WTC11 (cell line): ENCODE data around the gene AKR1A1. TPM values are rescaled to one million over a fixed set of nuclear protein-coding genes. Genes with fewer than 3 reads are reported as not detected.

Experiments
- ATAC-seq: fragments of 200-7000 bp; cut with Tn5 transposase; 2 replicates; pipeline ENCODE4 v1.10.0; 2021; ENCODE audit warnings: mild to moderate bottlenecking, moderate library complexity
- CTCF ChIA-PET: fragments of 300-600 bp; sonication (Branson Sonifier 250); formaldehyde crosslinking; loops from one replicate; lab custom pipeline; 2021; ENCODE audit warnings: antibody characterized with exemption; lab: Charles Lee
- POLR2A ChIA-PET: fragments of 350-600 bp; sonication (Branson Sonifier 250); formaldehyde crosslinking; loops from one replicate; lab custom pipeline; 2021; ENCODE audit warnings: antibody characterized with exemption; lab: Charles Lee
- DNase-seq: peaks from one replicate; pipeline ENCODE4 v3.0.0; 2021; ENCODE audit warnings: low spot score
- H3K27ac Mint-ChIP-seq: 2 replicates; pipeline ENCODE4 v1.8.0; 2021; ENCODE audit warnings: mixed read lengths
- H3K27me3 Mint-ChIP-seq: 2 replicates; pipeline ENCODE4 v1.8.0; 2021; ENCODE audit warnings: low read depth, mild to moderate bottlenecking, moderate library complexity, mixed read lengths
- H3K36me3 Mint-ChIP-seq: 2 replicates; pipeline ENCODE4 v1.8.0; 2021; ENCODE audit warnings: mixed read lengths
- H3K4me1 Mint-ChIP-seq: 2 replicates; pipeline ENCODE4 v1.8.0; 2022; ENCODE audit warnings: mixed read lengths
- H3K4me3 Mint-ChIP-seq: 2 replicates; pipeline ENCODE4 v1.8.0; 2021; ENCODE audit warnings: mild to moderate bottlenecking, moderate library complexity, mixed read lengths
- H3K9me3 Mint-ChIP-seq: 2 replicates; pipeline ENCODE4 v1.8.0; 2021; ENCODE audit warnings: mixed read lengths
- FOXJ3 ChIP-seq: sonication (generic); formaldehyde crosslinking; IDR thresholded peaks from 2 replicates; pipeline ENCODE4 v1.9.0; 2021; ENCODE audit warnings: missing genetic modification reagents, mild to moderate bottlenecking, borderline replicate concordance
- JUN ChIP-seq: sonication (generic); formaldehyde crosslinking; IDR thresholded peaks from 2 replicates; pipeline ENCODE4 v1.8.0; 2023; ENCODE audit warnings: mild to moderate bottlenecking, missing genetic modification reagents
- NFATC4 ChIP-seq: fragments of 250-450 bp; sonication (Bioruptor Pico); IDR thresholded peaks from 2 replicates; pipeline ENCODE4 v1.9.0; 2021; ENCODE audit warnings: mild to moderate bottlenecking
- NR3C1 ChIP-seq: sonication (generic); formaldehyde crosslinking; conservative IDR thresholded peaks from 2 replicates; pipeline ENCODE4 v1.8.1; 2023; ENCODE audit warnings: low read depth, mild to moderate bottlenecking, missing genetic modification reagents
- total RNA-seq: library from RNA; stranded (reverse); gene quantifications from 3 replicates; pipeline ENCODE4 v1.2.3, GENCODE V29; 2021
- TF ChIP-seq, protein P1 (sequence below): sonication (generic); formaldehyde crosslinking; IDR thresholded peaks from 2 replicates; pipeline ENCODE4 v1.8.1; 2022; ENCODE audit warnings: mild to moderate bottlenecking, missing genetic modification reagents, moderate library complexity, borderline replicate concordance
- TF ChIP-seq, protein P2 (sequence below): sonication (generic); formaldehyde crosslinking; conservative IDR thresholded peaks from 2 replicates; pipeline ENCODE4 v1.8.1; 2023; ENCODE audit warnings: mild to moderate bottlenecking, low read depth, missing genetic modification reagents, moderate library complexity
- TF ChIP-seq, protein P3 (sequence below): sonication (generic); formaldehyde crosslinking; IDR thresholded peaks from 2 replicates; pipeline ENCODE4 v1.8.1; 2023; ENCODE audit warnings: mild to moderate bottlenecking, missing genetic modification reagents, borderline replicate concordance
- TF ChIP-seq, protein P4 (sequence below): fragments of 250-450 bp; sonication (Bioruptor Pico); IDR thresholded peaks from 2 replicates; pipeline ENCODE4 v1.9.0; 2021; ENCODE audit warnings: mild to moderate bottlenecking, borderline replicate concordance
- TF ChIP-seq, protein P5 (sequence below): fragments of 250-450 bp; sonication (Bioruptor Pico); IDR thresholded peaks from 2 replicates; pipeline ENCODE4 v1.9.0; 2021; ENCODE audit warnings: mild to moderate bottlenecking
- TF ChIP-seq, protein P6 (sequence below): sonication (generic); formaldehyde crosslinking; IDR thresholded peaks from 2 replicates; pipeline ENCODE4 v1.8.1; 2022; ENCODE audit warnings: low read depth, missing genetic modification reagents, borderline replicate concordance
- TF ChIP-seq, protein P7 (sequence below): sonication (generic); formaldehyde crosslinking; conservative IDR thresholded peaks from 2 replicates; pipeline ENCODE4 v1.8.1; 2022; ENCODE audit warnings: mild to moderate bottlenecking, missing genetic modification reagents

AKR1A1 gene
- total RNA-seq, 1 experiment from 2014 or later = 338 TPM

DNA sequence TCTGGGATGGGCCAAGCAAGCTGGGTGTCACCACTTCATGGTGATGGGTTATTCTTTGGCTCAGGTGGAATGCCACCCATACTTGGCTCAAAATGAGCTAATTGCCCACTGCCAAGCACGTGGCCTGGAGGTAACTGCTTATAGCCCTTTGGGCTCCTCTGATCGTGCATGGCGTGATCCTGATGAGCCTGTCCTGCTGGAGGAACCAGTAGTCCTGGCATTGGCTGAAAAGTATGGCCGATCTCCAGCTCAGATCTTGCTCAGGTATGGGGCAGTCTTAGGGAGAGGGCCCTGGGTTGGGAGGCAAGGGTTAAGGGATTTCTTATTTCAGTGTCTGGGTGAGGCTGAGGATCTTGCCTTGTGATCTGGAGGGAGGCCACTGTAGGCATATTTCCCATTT lies 17.8 kb downstream of the AKR1A1 start:
- no peaks in the 10 kb centered on the region for H3K9me3 Mint-ChIP-seq
- peaks cover 18% of the 10 kb centered on the region for H3K4me1 Mint-ChIP-seq
- CTCF ChIA-PET = interaction anchor here (0.8 to 3.3 kb wide), 5 partner anchors 17 to 208 kb away, joined by 3 to 17 read pairs (median 6); partner anchors contain the start of genes AKR1A1 and PRDX1
- DNase-seq = no peak
- no peak for ATAC-seq
- POLR2A ChIA-PET = interaction anchor here (1.3 to 1.6 kb wide), 2 partner anchors 47 to 67 kb away, joined by 3 read pairs; partner anchors contain the start of gene PRDX1
- no peaks in the 10 kb centered on the region for H3K27me3 Mint-ChIP-seq
- no peak overlapping the region for H3K4me3 Mint-ChIP-seq
- TF ChIP-seq, protein P1, sequence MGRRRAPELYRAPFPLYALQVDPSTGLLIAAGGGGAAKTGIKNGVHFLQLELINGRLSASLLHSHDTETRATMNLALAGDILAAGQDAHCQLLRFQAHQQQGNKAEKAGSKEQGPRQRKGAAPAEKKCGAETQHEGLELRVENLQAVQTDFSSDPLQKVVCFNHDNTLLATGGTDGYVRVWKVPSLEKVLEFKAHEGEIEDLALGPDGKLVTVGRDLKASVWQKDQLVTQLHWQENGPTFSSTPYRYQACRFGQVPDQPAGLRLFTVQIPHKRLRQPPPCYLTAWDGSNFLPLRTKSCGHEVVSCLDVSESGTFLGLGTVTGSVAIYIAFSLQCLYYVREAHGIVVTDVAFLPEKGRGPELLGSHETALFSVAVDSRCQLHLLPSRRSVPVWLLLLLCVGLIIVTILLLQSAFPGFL = no peak
- TF ChIP-seq, protein P2, sequence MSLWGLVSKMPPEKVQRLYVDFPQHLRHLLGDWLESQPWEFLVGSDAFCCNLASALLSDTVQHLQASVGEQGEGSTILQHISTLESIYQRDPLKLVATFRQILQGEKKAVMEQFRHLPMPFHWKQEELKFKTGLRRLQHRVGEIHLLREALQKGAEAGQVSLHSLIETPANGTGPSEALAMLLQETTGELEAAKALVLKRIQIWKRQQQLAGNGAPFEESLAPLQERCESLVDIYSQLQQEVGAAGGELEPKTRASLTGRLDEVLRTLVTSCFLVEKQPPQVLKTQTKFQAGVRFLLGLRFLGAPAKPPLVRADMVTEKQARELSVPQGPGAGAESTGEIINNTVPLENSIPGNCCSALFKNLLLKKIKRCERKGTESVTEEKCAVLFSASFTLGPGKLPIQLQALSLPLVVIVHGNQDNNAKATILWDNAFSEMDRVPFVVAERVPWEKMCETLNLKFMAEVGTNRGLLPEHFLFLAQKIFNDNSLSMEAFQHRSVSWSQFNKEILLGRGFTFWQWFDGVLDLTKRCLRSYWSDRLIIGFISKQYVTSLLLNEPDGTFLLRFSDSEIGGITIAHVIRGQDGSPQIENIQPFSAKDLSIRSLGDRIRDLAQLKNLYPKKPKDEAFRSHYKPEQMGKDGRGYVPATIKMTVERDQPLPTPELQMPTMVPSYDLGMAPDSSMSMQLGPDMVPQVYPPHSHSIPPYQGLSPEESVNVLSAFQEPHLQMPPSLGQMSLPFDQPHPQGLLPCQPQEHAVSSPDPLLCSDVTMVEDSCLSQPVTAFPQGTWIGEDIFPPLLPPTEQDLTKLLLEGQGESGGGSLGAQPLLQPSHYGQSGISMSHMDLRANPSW = no peak
- TF ChIP-seq, protein P3, sequence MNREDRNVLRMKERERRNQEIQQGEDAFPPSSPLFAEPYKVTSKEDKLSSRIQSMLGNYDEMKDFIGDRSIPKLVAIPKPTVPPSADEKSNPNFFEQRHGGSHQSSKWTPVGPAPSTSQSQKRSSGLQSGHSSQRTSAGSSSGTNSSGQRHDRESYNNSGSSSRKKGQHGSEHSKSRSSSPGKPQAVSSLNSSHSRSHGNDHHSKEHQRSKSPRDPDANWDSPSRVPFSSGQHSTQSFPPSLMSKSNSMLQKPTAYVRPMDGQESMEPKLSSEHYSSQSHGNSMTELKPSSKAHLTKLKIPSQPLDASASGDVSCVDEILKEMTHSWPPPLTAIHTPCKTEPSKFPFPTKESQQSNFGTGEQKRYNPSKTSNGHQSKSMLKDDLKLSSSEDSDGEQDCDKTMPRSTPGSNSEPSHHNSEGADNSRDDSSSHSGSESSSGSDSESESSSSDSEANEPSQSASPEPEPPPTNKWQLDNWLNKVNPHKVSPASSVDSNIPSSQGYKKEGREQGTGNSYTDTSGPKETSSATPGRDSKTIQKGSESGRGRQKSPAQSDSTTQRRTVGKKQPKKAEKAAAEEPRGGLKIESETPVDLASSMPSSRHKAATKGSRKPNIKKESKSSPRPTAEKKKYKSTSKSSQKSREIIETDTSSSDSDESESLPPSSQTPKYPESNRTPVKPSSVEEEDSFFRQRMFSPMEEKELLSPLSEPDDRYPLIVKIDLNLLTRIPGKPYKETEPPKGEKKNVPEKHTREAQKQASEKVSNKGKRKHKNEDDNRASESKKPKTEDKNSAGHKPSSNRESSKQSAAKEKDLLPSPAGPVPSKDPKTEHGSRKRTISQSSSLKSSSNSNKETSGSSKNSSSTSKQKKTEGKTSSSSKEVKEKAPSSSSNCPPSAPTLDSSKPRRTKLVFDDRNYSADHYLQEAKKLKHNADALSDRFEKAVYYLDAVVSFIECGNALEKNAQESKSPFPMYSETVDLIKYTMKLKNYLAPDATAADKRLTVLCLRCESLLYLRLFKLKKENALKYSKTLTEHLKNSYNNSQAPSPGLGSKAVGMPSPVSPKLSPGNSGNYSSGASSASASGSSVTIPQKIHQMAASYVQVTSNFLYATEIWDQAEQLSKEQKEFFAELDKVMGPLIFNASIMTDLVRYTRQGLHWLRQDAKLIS (CRISPR knock-in tag) = no peak
- TF ChIP-seq, protein P4, sequence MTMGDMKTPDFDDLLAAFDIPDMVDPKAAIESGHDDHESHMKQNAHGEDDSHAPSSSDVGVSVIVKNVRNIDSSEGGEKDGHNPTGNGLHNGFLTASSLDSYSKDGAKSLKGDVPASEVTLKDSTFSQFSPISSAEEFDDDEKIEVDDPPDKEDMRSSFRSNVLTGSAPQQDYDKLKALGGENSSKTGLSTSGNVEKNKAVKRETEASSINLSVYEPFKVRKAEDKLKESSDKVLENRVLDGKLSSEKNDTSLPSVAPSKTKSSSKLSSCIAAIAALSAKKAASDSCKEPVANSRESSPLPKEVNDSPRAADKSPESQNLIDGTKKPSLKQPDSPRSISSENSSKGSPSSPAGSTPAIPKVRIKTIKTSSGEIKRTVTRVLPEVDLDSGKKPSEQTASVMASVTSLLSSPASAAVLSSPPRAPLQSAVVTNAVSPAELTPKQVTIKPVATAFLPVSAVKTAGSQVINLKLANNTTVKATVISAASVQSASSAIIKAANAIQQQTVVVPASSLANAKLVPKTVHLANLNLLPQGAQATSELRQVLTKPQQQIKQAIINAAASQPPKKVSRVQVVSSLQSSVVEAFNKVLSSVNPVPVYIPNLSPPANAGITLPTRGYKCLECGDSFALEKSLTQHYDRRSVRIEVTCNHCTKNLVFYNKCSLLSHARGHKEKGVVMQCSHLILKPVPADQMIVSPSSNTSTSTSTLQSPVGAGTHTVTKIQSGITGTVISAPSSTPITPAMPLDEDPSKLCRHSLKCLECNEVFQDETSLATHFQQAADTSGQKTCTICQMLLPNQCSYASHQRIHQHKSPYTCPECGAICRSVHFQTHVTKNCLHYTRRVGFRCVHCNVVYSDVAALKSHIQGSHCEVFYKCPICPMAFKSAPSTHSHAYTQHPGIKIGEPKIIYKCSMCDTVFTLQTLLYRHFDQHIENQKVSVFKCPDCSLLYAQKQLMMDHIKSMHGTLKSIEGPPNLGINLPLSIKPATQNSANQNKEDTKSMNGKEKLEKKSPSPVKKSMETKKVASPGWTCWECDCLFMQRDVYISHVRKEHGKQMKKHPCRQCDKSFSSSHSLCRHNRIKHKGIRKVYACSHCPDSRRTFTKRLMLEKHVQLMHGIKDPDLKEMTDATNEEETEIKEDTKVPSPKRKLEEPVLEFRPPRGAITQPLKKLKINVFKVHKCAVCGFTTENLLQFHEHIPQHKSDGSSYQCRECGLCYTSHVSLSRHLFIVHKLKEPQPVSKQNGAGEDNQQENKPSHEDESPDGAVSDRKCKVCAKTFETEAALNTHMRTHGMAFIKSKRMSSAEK (CRISPR knock-in tag) = no peak
- TF ChIP-seq FOXJ3 (CRISPR knock-in tag) = no peak
- TF ChIP-seq NR3C1 (CRISPR knock-in tag) = no peak
- TF ChIP-seq NFATC4 (CRISPR knock-in tag) = no peak
- TF ChIP-seq JUN (CRISPR knock-in tag) = no peak
- TF ChIP-seq, protein P5, sequence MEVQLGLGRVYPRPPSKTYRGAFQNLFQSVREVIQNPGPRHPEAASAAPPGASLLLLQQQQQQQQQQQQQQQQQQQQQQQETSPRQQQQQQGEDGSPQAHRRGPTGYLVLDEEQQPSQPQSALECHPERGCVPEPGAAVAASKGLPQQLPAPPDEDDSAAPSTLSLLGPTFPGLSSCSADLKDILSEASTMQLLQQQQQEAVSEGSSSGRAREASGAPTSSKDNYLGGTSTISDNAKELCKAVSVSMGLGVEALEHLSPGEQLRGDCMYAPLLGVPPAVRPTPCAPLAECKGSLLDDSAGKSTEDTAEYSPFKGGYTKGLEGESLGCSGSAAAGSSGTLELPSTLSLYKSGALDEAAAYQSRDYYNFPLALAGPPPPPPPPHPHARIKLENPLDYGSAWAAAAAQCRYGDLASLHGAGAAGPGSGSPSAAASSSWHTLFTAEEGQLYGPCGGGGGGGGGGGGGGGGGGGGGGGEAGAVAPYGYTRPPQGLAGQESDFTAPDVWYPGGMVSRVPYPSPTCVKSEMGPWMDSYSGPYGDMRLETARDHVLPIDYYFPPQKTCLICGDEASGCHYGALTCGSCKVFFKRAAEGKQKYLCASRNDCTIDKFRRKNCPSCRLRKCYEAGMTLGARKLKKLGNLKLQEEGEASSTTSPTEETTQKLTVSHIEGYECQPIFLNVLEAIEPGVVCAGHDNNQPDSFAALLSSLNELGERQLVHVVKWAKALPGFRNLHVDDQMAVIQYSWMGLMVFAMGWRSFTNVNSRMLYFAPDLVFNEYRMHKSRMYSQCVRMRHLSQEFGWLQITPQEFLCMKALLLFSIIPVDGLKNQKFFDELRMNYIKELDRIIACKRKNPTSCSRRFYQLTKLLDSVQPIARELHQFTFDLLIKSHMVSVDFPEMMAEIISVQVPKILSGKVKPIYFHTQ = no peak
- TF ChIP-seq, protein P6, sequence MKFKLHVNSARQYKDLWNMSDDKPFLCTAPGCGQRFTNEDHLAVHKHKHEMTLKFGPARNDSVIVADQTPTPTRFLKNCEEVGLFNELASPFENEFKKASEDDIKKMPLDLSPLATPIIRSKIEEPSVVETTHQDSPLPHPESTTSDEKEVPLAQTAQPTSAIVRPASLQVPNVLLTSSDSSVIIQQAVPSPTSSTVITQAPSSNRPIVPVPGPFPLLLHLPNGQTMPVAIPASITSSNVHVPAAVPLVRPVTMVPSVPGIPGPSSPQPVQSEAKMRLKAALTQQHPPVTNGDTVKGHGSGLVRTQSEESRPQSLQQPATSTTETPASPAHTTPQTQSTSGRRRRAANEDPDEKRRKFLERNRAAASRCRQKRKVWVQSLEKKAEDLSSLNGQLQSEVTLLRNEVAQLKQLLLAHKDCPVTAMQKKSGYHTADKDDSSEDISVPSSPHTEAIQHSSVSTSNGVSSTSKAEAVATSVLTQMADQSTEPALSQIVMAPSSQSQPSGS (CRISPR knock-in tag) = no peak
- TF ChIP-seq, protein P7, sequence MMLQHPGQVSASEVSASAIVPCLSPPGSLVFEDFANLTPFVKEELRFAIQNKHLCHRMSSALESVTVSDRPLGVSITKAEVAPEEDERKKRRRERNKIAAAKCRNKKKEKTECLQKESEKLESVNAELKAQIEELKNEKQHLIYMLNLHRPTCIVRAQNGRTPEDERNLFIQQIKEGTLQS (CRISPR knock-in tag) = no peak
- H3K36me3 Mint-ChIP-seq = peaks cover 52% of the 10 kb centered on the region
- H3K27ac Mint-ChIP-seq = peak overlapping the region; percentile 22; the same call in 1 of the 2 replicates
